Measurements from ENCODE around the gene BIRC7.

DNA sequence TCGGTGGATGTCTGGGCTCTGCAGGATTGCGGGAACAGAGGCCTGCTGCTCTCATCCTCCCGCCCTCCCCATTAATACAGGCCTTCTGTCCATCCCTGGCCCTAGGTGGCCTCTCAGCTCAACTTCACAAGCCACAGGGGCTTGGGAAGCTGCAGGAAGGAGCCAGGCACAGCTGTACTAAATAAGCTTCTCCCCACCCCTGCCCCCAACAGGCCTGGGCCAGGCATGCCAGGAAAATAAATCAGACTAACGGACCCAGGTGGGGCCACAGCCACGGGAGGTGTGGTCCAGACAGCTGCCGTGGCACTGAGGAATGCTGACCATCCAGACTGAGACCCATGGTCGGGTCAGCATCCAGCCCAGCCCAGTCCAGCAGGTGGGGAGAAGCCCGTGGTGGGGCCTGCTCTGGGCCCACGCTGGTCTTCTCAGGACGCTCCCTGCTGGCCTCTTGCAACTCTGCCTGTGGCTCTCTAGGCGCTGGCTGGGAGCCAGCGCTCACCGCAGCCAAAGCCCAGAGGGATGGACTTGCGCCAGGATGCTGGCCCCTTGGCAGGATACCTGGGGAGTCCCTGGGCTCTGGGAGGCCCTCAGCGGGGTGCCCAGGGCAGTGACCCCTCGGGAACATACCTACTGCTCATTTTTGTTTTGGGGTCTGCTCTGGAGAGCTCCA lies 11.2 kb upstream of the BIRC7 start:
- TF ChIP-seq, protein P1, sequence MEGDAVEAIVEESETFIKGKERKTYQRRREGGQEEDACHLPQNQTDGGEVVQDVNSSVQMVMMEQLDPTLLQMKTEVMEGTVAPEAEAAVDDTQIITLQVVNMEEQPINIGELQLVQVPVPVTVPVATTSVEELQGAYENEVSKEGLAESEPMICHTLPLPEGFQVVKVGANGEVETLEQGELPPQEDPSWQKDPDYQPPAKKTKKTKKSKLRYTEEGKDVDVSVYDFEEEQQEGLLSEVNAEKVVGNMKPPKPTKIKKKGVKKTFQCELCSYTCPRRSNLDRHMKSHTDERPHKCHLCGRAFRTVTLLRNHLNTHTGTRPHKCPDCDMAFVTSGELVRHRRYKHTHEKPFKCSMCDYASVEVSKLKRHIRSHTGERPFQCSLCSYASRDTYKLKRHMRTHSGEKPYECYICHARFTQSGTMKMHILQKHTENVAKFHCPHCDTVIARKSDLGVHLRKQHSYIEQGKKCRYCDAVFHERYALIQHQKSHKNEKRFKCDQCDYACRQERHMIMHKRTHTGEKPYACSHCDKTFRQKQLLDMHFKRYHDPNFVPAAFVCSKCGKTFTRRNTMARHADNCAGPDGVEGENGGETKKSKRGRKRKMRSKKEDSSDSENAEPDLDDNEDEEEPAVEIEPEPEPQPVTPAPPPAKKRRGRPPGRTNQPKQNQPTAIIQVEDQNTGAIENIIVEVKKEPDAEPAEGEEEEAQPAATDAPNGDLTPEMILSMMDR (IDR thresholded peaks at IDR 0.05; ENCODE audit: low read length) = no peak
- no peak for TF ChIP-seq EZH2 (IDR thresholded peaks at IDR 0.05; ENCODE audit: borderline replicate concordance, low read length)

All from OCI-LY1 (cell line).